ENCODE measurements around the gene RASGEF1C.

RASGEF1C gene

DNA sequence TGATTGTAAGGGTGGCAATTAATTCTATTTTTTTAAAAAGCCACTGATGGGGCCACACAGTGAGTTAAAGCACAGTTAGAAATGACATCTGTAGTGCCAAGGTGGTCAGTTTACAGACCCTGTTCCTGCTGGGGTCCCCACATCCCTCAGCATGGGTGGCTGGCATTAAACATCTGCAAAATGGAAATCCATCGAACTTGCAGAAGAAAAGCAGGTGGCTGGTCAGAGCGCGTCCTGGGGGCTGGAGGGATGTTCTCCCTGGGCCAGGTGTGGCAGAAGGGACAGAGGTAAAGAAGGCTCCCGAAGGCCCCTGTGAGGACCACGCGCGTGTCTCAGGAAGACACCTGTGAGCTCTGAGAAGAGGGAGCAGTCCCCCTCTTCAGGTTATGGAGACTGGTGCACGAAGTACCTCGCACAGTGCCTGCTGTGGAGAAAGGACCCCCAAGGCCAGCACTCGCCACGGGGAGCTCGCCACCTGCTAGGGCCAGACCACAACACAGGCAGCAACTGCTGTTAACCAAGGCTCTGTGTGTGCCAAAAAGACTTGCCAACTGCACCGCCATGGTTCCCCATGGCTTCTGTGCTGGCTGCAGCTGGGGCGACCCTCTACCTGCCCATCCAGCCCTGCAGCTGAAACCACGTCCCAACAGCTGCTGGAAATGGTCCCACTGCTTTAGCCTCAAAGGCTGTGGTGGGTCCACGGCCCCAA, 65.2 kb downstream of the RASGEF1C start:
- H3K4me1 ChIP-seq (ENCODE audit: insufficient read depth, insufficient read length), result no peaks in the 10 kb centered on the region
- H3K9me3 ChIP-seq (ENCODE audit: insufficient read depth, low read length), result peaks cover 9% of the 10 kb centered on the region
- no peaks in the 10 kb centered on the region for H3K27me3 ChIP-seq (ENCODE audit: insufficient read depth, insufficient read length)
- DNase-seq (ENCODE audit: low read depth, low spot score), result no peak
- H3K36me3 ChIP-seq (ENCODE audit: insufficient read depth, insufficient read length, low read length), result no peaks in the 10 kb centered on the region
- no peak for TF ChIP-seq YY1 (IDR thresholded peaks at IDR 0.05; ENCODE audit: insufficient read depth, insufficient read length)
- no peak for TF ChIP-seq SUZ12 (IDR thresholded peaks at IDR 0.05; ENCODE audit: extremely low read depth, insufficient read depth, insufficient read length)
- TF ChIP-seq ZNF274 (IDR thresholded peaks at IDR 0.05; ENCODE audit: low read depth, low read length), result no peak
- no peak overlapping the region for H3K9ac ChIP-seq (ENCODE audit: insufficient read length, low read depth)
- H3K4me3 ChIP-seq (ENCODE audit: insufficient read length, low read depth), result no peak overlapping the region

DNA sequence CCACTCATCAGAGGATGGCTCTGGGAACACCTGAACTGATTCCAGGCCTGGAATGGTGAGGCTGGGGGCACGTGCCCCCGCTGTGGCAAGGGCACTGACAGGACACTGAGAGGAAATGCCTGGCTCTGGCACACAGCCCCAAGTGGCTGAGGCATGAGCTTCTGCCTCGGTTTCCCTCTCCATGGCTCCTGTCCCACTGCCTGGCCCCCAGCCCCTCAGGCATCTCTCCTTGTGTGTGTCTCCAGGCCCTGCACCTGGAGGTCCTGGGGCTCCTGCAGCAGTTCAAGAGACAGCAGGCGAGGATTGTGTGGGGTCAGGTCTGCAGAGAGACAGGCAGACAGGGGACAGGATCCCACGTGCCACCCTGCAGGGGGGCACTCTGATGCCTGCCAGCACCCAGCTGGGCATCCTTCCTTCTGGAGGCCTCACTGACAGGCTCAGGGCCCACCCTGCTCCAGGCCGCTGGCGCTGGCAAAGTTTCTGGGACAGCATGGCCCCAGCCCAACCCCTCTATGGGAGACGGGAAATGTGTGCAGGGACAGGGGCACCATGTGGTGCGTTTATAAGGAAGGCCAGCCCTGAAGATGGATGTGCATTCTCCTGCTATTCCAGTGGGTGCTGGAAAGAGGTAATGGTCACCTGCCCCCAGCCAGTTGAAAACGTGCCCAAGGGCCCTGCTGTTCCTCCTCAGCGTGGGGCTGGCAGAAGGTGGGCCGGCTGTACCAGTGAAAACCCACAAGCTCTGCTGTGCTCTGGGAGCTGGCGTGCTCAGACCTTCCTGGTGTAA, 66.0 kb downstream of the RASGEF1C start:
- peaks cover 9% of the 10 kb centered on the region for H3K9me3 ChIP-seq (ENCODE audit: insufficient read depth, low read length)
- DNase-seq (ENCODE audit: low read depth, low spot score), result no peak
- TF ChIP-seq ZNF274 (IDR thresholded peaks at IDR 0.05; ENCODE audit: low read depth, low read length) (no peak), YY1 (IDR thresholded peaks at IDR 0.05; ENCODE audit: insufficient read depth, insufficient read length) (no peak), SUZ12 (IDR thresholded peaks at IDR 0.05; ENCODE audit: extremely low read depth, insufficient read depth, insufficient read length) (no peak)
- H3K4me1 ChIP-seq (ENCODE audit: insufficient read depth, insufficient read length), result no peaks in the 10 kb centered on the region
- no peaks in the 10 kb centered on the region for H3K36me3 ChIP-seq (ENCODE audit: insufficient read depth, insufficient read length, low read length)
- H3K27me3 ChIP-seq (ENCODE audit: insufficient read depth, insufficient read length), result no peaks in the 10 kb centered on the region
- H3K4me3 ChIP-seq (ENCODE audit: insufficient read length, low read depth), result no peak overlapping the region
- no peak overlapping the region for H3K9ac ChIP-seq (ENCODE audit: insufficient read length, low read depth)

DNA sequence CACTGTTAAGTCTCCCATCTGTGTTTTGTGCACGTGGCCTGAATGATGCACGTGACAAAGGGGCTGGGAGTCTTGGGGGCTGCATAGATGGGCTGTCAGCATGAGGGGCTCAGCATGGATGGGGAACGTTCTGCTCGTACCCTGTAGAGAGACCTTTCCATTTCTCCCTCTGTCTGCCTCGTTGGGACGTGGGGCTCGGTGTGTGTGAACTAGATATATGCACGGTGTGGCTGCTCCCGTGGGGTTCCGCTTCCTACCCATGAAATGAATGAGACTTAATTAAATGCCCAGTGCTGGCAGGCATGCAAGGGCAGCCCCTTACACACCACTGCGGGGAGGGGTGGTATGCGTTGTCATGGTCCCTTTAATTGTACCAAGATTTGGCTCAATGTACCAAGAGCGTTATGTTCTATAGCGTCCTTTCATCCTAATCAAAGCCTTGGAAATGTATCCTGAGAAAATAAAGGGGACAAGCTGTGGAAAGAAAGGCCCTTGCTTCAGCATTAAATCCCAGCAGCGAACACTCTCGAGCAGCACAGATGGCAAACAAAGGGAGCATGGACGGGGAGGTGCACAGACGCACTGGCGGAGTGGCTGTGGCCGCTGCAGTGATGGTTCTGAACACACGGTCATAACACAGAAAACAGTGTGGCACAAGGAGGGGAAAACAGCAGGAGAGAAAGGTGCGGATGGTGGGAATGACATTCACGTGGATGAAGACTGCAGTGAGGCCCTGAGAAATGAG, 66.8 kb downstream of the RASGEF1C start:
- Histone ChIP-seq H3K9ac (ENCODE audit: insufficient read length, low read depth) (no peak overlapping the region), H3K9me3 (ENCODE audit: insufficient read depth, low read length) (peaks cover 9% of the 10 kb centered on the region), H3K27me3 (ENCODE audit: insufficient read depth, insufficient read length) (no peaks in the 10 kb centered on the region), H3K4me1 (ENCODE audit: insufficient read depth, insufficient read length) (no peaks in the 10 kb centered on the region), H3K4me3 (ENCODE audit: insufficient read length, low read depth) (no peak overlapping the region), H3K36me3 (ENCODE audit: insufficient read depth, insufficient read length, low read length) (no peaks in the 10 kb centered on the region)
- DNase-seq (ENCODE audit: low read depth, low spot score), result no peak
- no peak for TF ChIP-seq YY1 (IDR thresholded peaks at IDR 0.05; ENCODE audit: insufficient read depth, insufficient read length)
- TF ChIP-seq ZNF274 (IDR thresholded peaks at IDR 0.05; ENCODE audit: low read depth, low read length), result no peak
- TF ChIP-seq SUZ12 (IDR thresholded peaks at IDR 0.05; ENCODE audit: extremely low read depth, insufficient read depth, insufficient read length), result no peak

DNA sequence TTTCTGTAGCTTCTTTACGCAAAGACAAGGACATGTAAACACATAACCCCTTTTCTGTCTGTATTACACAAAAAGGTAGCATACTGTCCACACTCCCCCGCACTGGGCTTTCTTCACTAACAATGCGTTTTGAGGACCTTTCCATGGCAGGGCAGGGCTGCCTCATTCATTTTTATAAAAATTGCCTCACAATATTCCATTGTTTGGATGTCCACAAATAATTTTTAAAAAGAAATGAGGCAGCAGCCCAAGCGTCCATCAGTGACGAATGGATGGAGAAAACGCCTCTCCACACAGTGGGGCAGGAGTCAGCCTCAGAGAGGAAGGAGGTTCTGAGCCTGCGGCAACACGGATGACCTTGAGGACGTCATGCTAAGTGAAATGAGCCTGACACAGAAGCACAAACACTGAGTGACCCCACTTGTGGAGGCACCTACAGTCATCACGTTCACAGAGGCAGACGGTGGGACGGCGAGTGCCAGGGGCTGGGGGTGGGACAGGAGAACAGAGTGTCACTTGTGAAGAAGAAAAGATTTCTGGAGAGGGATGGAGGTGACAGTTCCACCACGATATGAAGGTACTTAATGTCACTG, 67.8 kb downstream of the RASGEF1C start:
- H3K27me3 ChIP-seq (ENCODE audit: insufficient read depth, insufficient read length), result no peaks in the 10 kb centered on the region
- DNase-seq (ENCODE audit: low read depth, low spot score), result no peak
- H3K36me3 ChIP-seq (ENCODE audit: insufficient read depth, insufficient read length, low read length), result no peaks in the 10 kb centered on the region
- H3K9ac ChIP-seq (ENCODE audit: insufficient read length, low read depth), result no peak overlapping the region
- no peak overlapping the region for H3K4me3 ChIP-seq (ENCODE audit: insufficient read length, low read depth)
- 0 out of 2 replicates have a peak, but pooled peaks cover under 1% of the 10 kb centered on the region for H3K9me3 ChIP-seq (ENCODE audit: insufficient read depth, low read length)
- TF ChIP-seq SUZ12 (IDR thresholded peaks at IDR 0.05; ENCODE audit: extremely low read depth, insufficient read depth, insufficient read length) (no peak), YY1 (IDR thresholded peaks at IDR 0.05; ENCODE audit: insufficient read depth, insufficient read length) (no peak), ZNF274 (IDR thresholded peaks at IDR 0.05; ENCODE audit: low read depth, low read length) (no peak)
- no peaks in the 10 kb centered on the region for H3K4me1 ChIP-seq (ENCODE audit: insufficient read depth, insufficient read length)

DNA sequence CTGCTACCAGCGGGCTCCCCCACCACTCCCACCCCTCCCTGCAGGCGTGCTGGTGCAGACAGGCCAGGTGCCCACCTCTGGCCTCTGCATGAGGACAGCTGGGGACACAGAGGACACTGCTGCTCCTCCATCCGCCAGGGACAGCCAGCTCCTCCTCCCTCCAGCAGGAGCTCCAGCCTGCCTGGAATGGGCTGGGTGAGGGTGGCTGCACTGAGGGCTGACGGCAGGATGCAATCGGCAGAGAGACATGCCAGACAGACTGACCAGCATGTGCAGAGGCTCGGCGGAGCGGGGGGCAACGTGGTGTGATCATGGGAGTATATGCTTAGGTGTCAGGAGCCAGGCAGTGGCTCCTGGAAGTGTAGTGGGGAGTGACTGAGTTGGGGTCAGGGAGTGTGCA, 68.4 kb downstream of the RASGEF1C start:
- H3K9me3 ChIP-seq (ENCODE audit: insufficient read depth, low read length), result no peaks in the 10 kb centered on the region
- no peak overlapping the region for H3K4me3 ChIP-seq (ENCODE audit: insufficient read length, low read depth)
- no peaks in the 10 kb centered on the region for H3K36me3 ChIP-seq (ENCODE audit: insufficient read depth, insufficient read length, low read length)
- no peak for TF ChIP-seq ZNF274 (IDR thresholded peaks at IDR 0.05; ENCODE audit: low read depth, low read length)
- TF ChIP-seq YY1 (IDR thresholded peaks at IDR 0.05; ENCODE audit: insufficient read depth, insufficient read length), result no peak
- H3K9ac ChIP-seq (ENCODE audit: insufficient read length, low read depth), result no peak overlapping the region
- no peaks in the 10 kb centered on the region for H3K4me1 ChIP-seq (ENCODE audit: insufficient read depth, insufficient read length)
- H3K27me3 ChIP-seq (ENCODE audit: insufficient read depth, insufficient read length), result no peaks in the 10 kb centered on the region
- DNase-seq (ENCODE audit: low read depth, low spot score), result no peak

DNA sequence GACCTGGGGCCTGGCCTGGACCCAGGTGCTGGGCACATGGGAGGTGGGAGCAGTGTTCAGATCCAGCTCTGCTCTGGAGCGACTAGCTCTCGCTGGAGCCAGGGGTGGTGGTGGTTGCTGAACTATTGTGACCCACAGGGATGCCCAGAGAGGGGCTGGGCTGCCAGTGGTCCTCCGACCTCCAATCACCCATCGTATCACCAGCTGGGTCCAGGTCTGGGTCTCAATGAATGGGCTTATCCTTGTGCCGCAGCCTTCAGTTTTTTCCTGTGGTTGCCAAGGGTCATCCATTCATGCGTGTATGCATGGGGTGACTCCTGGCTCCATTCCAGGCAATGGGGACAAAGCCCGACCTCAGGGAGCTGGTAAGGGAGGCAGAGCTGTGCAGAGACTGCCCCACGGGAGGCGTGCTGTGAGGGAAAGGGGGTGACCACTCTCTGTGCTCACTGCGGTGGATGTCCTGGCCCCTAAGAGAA, 68.9 kb downstream of the RASGEF1C start:
- Histone ChIP-seq H3K9ac (ENCODE audit: insufficient read length, low read depth) (no peak overlapping the region), H3K27me3 (ENCODE audit: insufficient read depth, insufficient read length) (no peaks in the 10 kb centered on the region), H3K36me3 (ENCODE audit: insufficient read depth, insufficient read length, low read length) (no peaks in the 10 kb centered on the region), H3K4me1 (ENCODE audit: insufficient read depth, insufficient read length) (no peaks in the 10 kb centered on the region), H3K4me3 (ENCODE audit: insufficient read length, low read depth) (no peak overlapping the region), H3K9me3 (ENCODE audit: insufficient read depth, low read length) (no peaks in the 10 kb centered on the region)
- DNase-seq (ENCODE audit: low read depth, low spot score), result no peak
- TF ChIP-seq YY1 (IDR thresholded peaks at IDR 0.05; ENCODE audit: insufficient read depth, insufficient read length) (no peak), ZNF274 (IDR thresholded peaks at IDR 0.05; ENCODE audit: low read depth, low read length) (no peak), SUZ12 (IDR thresholded peaks at IDR 0.05; ENCODE audit: extremely low read depth, insufficient read depth, insufficient read length) (no peak)

All from NT2/D1 (cell line).